HEK293T (cell line): ENCODE results near the gene ERC2.

ENCODE experiments used
- CTCF ChIA-PET: fragments of 350-600 bp; formaldehyde crosslinking; extraction: SDS; loops from one replicate; lab custom pipeline; 2021; ENCODE audit warnings: antibody characterized with exemption, inconsistent platforms; lab: Yijun Ruan, JAX
- POLR2A ChIA-PET: fragments of 350-600 bp; formaldehyde crosslinking; extraction: SDS; loops from one replicate; lab custom pipeline; 2020; ENCODE audit warnings: antibody characterized with exemption, inconsistent platforms; lab: Yijun Ruan, JAX
- DNase-seq: peaks from one replicate; pipeline ENCODE4 v3.0.0; 2012; ENCODE audit warnings: mixed read lengths; ENCODE audit errors: extremely low spot score
- ARNT ChIP-seq: fragments of 450-650 bp; IDR thresholded peaks from 2 replicates; pipeline ENCODE4 v1.6.1; 2017; ENCODE audit warnings: mild to moderate bottlenecking
- BHLHE40 ChIP-seq: fragments of 450-650 bp; IDR thresholded peaks from 2 replicates; pipeline ENCODE4 v1.6.1; 2016; ENCODE audit warnings: mild to moderate bottlenecking, moderate library complexity, borderline replicate concordance
- CTBP1 ChIP-seq: fragments of 450-650 bp; IDR thresholded peaks from 2 replicates; pipeline ENCODE4 v1.6.1; 2016; ENCODE audit warnings: borderline replicate concordance
- ELF4 ChIP-seq: fragments of 450-650 bp; IDR thresholded peaks from 2 replicates; pipeline ENCODE4 v1.6.1; 2017; ENCODE audit warnings: antibody characterized with exemption
- FOXA1 ChIP-seq: fragments of 450-650 bp; IDR thresholded peaks from 2 replicates; pipeline ENCODE4 v1.6.1; 2016; ENCODE audit warnings: mild to moderate bottlenecking
- FOXK2 ChIP-seq: fragments of 450-650 bp; IDR thresholded peaks from 2 replicates; pipeline ENCODE4 v1.6.1; 2016; ENCODE audit warnings: mild to moderate bottlenecking
- FOXM1 ChIP-seq: fragments of 450-650 bp; IDR thresholded peaks from 2 replicates; pipeline ENCODE4 v1.6.1; 2017; ENCODE audit warnings: mild to moderate bottlenecking, borderline replicate concordance
- HDGF ChIP-seq: fragments of 450-650 bp; IDR thresholded peaks from 2 replicates; pipeline ENCODE4 v1.6.1; 2017; ENCODE audit warnings: antibody characterized with exemption, borderline replicate concordance
- L3MBTL2 ChIP-seq: fragments of 450-650 bp; conservative IDR thresholded peaks from 2 replicates; pipeline ENCODE4 v1.6.1; 2016; ENCODE audit warnings: mild to moderate bottlenecking
- LEF1 ChIP-seq: fragments of 450-650 bp; IDR thresholded peaks from 2 replicates; pipeline ENCODE4 v1.6.1; 2017; ENCODE audit warnings: mild to moderate bottlenecking, borderline replicate concordance
- NFRKB ChIP-seq: fragments of 450-650 bp; IDR thresholded peaks from 2 replicates; pipeline ENCODE4 v1.6.1; 2016; ENCODE audit warnings: mild to moderate bottlenecking, moderate library complexity
- SP1 ChIP-seq: fragments of 450-650 bp; IDR thresholded peaks from 2 replicates; pipeline ENCODE4 v1.6.1; 2017
- SUZ12 ChIP-seq: fragments of 450-650 bp; IDR thresholded peaks from 2 replicates; pipeline ENCODE4 v1.6.1; 2016; ENCODE audit warnings: mild to moderate bottlenecking
- TARDBP ChIP-seq: fragments of 450-650 bp; IDR thresholded peaks from 2 replicates; pipeline ENCODE4 v1.6.1; 2016
- ZNF384 ChIP-seq: fragments of 450-650 bp; IDR thresholded peaks from 2 replicates; pipeline ENCODE4 v1.6.1; 2016
- TF ChIP-seq, protein P1 (sequence below): fragments of 450-650 bp; IDR thresholded peaks from 2 replicates; pipeline ENCODE4 v1.6.1; 2016

The ERC2 gene

DNA sequence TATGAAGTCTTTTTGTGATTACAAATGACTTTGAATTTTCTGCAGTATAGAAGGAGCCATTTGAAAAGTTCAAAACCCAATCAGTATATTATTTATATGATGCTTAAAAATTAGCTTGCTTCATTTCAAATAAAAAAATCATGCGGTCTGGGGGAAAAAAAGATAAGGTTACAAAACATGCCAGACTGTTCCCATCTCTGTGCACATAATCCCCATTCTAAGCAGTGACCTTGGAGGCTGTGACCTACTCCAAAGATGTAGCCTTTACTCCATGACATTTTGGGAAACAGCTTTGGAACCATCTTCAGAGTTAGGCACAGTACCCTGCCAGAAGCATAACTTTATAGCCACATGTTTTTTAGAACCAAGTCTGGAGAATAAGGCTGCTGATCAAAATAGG lies 533.5 kb downstream of the ERC2 start:
- TF ChIP-seq NFRKB (no peak), CTBP1 (no peak), ARNT (no peak), BHLHE40 (no peak), FOXK2 (no peak), HDGF (no peak), LEF1 (no peak), TARDBP (no peak), FOXM1 (no peak), ZNF384 (no peak), SP1 (no peak), SUZ12 (no peak)
- POLR2A ChIA-PET: no interaction called here
- DNase-seq: no peak
- CTCF ChIA-PET: no interaction called here

DNA sequence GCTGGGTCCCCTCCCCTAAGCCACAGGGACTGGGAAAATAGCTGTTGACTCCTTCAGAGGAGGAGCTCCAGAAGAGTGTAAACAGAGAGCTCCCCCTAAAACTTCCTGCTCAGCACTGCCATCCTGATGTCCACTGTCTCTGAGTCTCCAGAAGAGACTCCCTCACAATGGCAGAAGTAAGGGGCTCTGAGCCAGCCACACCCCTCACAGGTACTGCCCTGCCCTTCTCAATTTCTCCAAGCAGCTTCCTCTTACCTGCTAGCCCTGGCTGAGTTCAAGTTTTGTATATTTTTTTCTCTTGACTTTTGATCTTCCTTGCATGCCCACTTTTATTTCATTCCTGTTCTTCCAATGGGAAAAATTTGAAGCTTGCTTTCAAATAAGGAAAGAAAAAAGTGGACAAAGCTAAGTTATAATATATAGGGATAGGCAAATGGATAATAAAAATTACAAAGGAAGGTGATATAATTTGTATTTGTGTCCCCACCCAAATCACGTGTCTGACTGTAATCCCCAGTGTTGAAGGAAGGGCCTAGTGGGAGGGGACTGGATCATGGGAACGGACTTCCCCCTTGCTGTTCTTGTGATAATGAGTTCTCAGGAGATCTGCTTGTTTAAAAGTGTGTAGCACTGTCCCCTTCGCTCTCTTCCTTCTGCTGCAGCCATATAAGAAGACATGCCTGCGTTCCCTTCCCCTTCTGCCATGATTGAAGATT lies 539.0 kb downstream of the ERC2 start:
- TF ChIP-seq ELF4 (no peak), ZNF384 (no peak), HDGF (no peak), CTBP1 (no peak), BHLHE40 (no peak), FOXM1 (no peak), ARNT (no peak), SUZ12 (no peak), LEF1 (no peak)
- TF ChIP-seq, protein P1, sequence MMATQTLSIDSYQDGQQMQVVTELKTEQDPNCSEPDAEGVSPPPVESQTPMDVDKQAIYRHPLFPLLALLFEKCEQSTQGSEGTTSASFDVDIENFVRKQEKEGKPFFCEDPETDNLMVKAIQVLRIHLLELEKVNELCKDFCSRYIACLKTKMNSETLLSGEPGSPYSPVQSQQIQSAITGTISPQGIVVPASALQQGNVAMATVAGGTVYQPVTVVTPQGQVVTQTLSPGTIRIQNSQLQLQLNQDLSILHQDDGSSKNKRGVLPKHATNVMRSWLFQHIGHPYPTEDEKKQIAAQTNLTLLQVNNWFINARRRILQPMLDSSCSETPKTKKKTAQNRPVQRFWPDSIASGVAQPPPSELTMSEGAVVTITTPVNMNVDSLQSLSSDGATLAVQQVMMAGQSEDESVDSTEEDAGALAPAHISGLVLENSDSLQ: no peak
- POLR2A ChIA-PET: no interaction called here
- DNase-seq: no peak
- CTCF ChIA-PET: no interaction called here

- ChIA-PET POLR2A (no interaction called here), CTCF (no interaction called here)
- TF ChIP-seq HDGF (no peak), BHLHE40 (no peak), ZNF384 (no peak), NFRKB (no peak), CTBP1 (no peak), TARDBP (no peak), ARNT (no peak), LEF1 (no peak), SUZ12 (no peak), FOXM1 (no peak), L3MBTL2 (no peak), FOXA1 (no peak)
- TF ChIP-seq, protein P1: no peak
- no peak for DNase-seq
Measured at GRCh38 chr3:55923626-55924025, 544.6 kb downstream of the ERC2 start.

DNA sequence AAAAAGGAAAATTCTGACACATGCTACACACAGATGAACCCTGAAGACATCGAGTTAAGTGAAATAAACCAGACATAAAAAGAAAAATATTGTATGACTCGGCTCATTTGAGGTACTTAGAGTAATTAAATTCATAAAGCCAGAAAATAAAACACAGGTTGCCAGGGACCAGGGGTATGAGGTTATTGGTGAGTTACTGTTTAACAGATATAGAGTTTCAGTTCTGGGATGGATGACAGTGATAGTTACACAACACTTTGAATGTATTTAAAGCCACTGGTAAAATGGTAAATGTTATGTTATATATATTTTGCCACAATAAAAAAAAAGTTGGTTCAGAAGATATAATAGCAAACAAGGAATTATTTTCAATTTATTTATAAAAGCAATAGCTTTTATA lies 545.1 kb downstream of the ERC2 start:
- TF ChIP-seq SP1 (no peak), NFRKB (no peak), TARDBP (no peak), ELF4 (no peak), HDGF (no peak), FOXK2 (no peak)
- ChIA-PET CTCF (no interaction called here), POLR2A (no interaction called here)
- DNase-seq: no peak

- TF ChIP-seq ELF4 (no peak), CTBP1 (no peak), NFRKB (no peak), FOXA1 (no peak), BHLHE40 (no peak), ZNF384 (no peak), FOXM1 (no peak), ARNT (no peak), FOXK2 (no peak), TARDBP (no peak), LEF1 (no peak), L3MBTL2 (no peak), SUZ12 (no peak), SP1 (no peak), HDGF (no peak)
- TF ChIP-seq, protein P1: no peak
- CTCF ChIA-PET: no interaction called here
- POLR2A ChIA-PET: no interaction called here
- no peak for DNase-seq
Measured at GRCh38 chr3:55912880-55913279, 555.4 kb downstream of the ERC2 start.

DNA sequence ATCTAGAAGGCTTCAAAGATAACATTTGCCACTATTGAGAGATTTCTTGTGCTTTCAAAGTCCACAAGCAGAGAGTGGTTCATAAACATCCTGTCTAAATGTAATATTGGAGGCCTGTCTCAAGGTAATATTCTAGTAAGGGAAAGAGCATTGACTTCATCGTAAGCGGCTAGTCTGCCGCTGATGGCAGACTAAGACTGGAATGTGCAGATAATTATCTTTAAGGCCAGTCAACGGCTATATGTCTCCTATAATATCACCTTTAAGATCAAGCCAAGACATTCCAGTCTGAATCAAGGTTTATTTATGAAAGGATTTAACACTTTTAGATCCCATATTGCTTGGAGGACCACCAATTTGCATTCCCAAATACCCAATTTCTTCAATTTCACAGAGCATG lies 557.0 kb downstream of the ERC2 start:
- ChIA-PET CTCF (no interaction called here), POLR2A (no interaction called here)
- no peak for TF ChIP-seq BHLHE40
- no peak for TF ChIP-seq ELF4
- no peak for TF ChIP-seq TARDBP
- TF ChIP-seq FOXA1: no peak
- no peak for TF ChIP-seq FOXK2
- TF ChIP-seq HDGF: no peak
- TF ChIP-seq LEF1: no peak
- no peak for TF ChIP-seq FOXM1
- TF ChIP-seq SP1: no peak
- no peak for TF ChIP-seq ARNT
- no peak for TF ChIP-seq ZNF384
- TF ChIP-seq NFRKB: no peak
- TF ChIP-seq CTBP1: no peak
- TF ChIP-seq L3MBTL2: no peak
- no peak for TF ChIP-seq SUZ12
- TF ChIP-seq, protein P1: no peak
- DNase-seq: no peak
